ENCODE measurements around the gene ARHGEF11. TPM values are rescaled to one million over a fixed set of nuclear protein-coding genes. Genes with fewer than 3 reads are reported as not detected.

Gene ARHGEF11
- total and polyA plus RNA-seq, 12 donors, result 10.4 to 34.5 (median 26.8) TPM

DNA sequence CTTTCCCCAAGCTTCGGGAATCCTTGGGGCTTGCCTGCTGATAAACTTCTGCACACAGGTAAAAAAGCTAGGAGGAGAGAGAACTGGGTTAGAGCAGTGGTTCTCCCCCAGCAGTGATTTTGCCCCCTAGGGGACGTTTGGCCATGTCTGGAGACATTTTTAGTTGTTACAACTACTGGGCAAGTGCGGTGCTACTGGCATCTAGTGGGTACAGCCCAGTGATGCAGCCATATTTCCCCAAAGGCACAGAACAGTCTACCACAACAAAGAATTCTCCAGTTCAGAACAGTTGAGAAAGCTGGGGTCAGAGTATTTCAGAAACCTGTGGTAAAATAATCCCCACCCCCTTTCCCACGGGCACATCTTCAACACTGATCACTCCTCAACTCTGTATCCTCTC lies 83.8 kb downstream of the ARHGEF11 start:
- no peak for DNase-seq
- Histone ChIP-seq H3K4me3 (no peak overlapping the region), H3K27ac (no peak overlapping the region), H3K9me3 (no peaks in the 10 kb centered on the region), H3K4me1 (peaks cover 0 to 17% (median 0%) of the 10 kb centered on the region in 9 donors), H3K27me3 (no peaks in the 10 kb centered on the region), H3K36me3 (peaks cover 0 to 99% (median 44%) of the 10 kb centered on the region in 9 donors)
- ATAC-seq, result no peak
- intact Hi-C loops (cut with DNase I), result no loop called here
- WGBS, 2 donors, result 65 to 76% methylated on average over 4 of the region's 4 CpGs
- TF ChIP-seq CTCF (IDR thresholded peaks at IDR 0.05), result peak in 1 of 9 donors; percentile 23

DNA sequence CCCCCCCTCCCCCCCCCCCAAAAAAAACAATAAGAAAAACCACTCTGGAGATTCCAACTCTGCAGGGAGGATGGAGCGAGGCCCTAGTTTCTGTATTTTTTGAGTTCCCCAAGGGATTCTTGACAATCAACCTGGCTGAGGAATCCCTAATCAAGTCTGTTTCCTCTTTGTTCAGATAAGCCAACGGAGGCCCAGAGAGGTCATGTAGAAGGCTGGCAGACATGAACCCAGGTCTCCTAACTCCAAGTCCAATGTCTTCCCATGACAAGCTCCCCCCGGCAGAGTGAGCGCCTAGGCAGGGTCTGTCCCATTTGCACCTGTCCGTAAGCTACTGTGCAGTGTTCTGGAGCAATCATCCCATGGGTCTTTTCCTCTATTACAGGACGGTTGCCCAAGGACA lies 85.6 kb downstream of the ARHGEF11 start:
- ATAC-seq (no peak), DNase-seq (no peak)
- H3K9me3 ChIP-seq, result no peaks in the 10 kb centered on the region
- intact Hi-C loops (cut with DNase I), result no loop called here
- peaks cover 0 to 17% (median 0%) of the 10 kb centered on the region in 9 donors for H3K4me1 ChIP-seq
- peaks cover 0 to 99% (median 58%) of the 10 kb centered on the region in 9 donors for H3K36me3 ChIP-seq
- 84 to 89% methylated on average over 6 of the region's 6 CpGs for WGBS, 2 donors
- no peak overlapping the region for H3K27ac ChIP-seq
- H3K27me3 ChIP-seq, result no peaks in the 10 kb centered on the region
- TF ChIP-seq CTCF (IDR thresholded peaks at IDR 0.05), result no peak
- no peak overlapping the region for H3K4me3 ChIP-seq

- 86 to 88% methylated on average over 2 of the region's 2 CpGs for WGBS, 2 donors
- Histone ChIP-seq H3K9me3 (no peaks in the 10 kb centered on the region), H3K4me1 (peaks cover 0 to 17% (median 0%) of the 10 kb centered on the region in 9 donors), H3K4me3 (no peak overlapping the region), H3K27me3 (no peaks in the 10 kb centered on the region), H3K36me3 (peaks cover 0 to 100% (median 58%) of the 10 kb centered on the region in 9 donors), H3K27ac (no peak overlapping the region)
- ATAC-seq, result no peak
- no peak for TF ChIP-seq CTCF (IDR thresholded peaks at IDR 0.05)
- intact Hi-C loops (cut with DNase I), result no loop called here
- DNase-seq, result no peak
Measured at GRCh38 chr1:156959414-156959813, 86.1 kb downstream of the ARHGEF11 start.

DNA sequence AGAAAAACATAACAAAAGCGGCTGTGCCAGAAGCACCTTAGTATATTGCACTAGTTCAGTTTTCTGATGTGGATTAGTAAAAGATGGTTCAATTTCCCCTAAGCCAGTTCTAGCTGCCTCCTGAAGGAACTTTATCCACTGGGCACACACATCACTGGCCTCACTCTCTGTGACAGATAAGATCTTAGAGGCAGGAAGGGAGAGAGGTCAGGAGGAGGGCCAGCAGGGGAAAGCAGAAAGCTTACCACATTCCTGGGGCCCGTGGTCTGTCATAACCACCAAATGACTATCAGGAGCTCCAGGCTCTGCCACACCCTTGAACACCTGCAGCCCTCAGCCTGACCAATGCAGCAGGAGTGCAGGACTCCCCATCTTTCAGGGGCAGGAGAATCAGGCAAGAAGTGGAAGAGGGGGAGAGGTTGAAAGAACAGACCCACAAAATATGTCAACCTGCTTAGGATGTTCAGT lies 87.3 kb downstream of the ARHGEF11 start:
- intact Hi-C loops (cut with DNase I), result no loop called here

More for the DNA sequence above, 87.3 kb downstream of the ARHGEF11 start:
- Histone ChIP-seq H3K9me3 (no peaks in the 10 kb centered on the region), H3K4me3 (no peak overlapping the region), H3K27ac (no peak overlapping the region), H3K27me3 (no peaks in the 10 kb centered on the region), H3K4me1 (peaks cover 0 to 9% (median 0%) of the 10 kb centered on the region in 9 donors), H3K36me3 (peaks cover 0 to 99% (median 58%) of the 10 kb centered on the region in 9 donors)
- DNase-seq, result no peak
- no peak for TF ChIP-seq CTCF (IDR thresholded peaks at IDR 0.05)
- no peak for ATAC-seq
- WGBS, 2 donors, result 63 to 64% methylated on average over 2 of the region's 2 CpGs

Measured in heart right ventricle (tissue), 16 donors.